C1 segment of cervical spinal cord (tissue), 14 donors: ENCODE measurements around the gene BTBD17.

ENCODE experiments used
- DNase-seq, 14 donors: peaks; one replicate each; lab custom pipeline; 2025; lab: John Stamatoyannopoulos, UW

The BTBD17 gene

GRCh38 chr17:74387365-74388218 lies 25.9 kb upstream of the BTBD17 start:
- DNase-seq: no peak

GRCh38 chr17:74386386-74386785 lies 24.7 kb upstream of the BTBD17 start:
- DNase-seq: peak in 1 of 14 donors; percentile 91

- no peak for DNase-seq
These were observed 23.5 kb upstream of the BTBD17 start for GRCh38 chr17:74385201-74385600.

GRCh38 chr17:74383141-74383540 lies 21.5 kb upstream of the BTBD17 start:
- DNase-seq: no peak

GRCh38 chr17:74380959-74381808 lies 19.5 kb upstream of the BTBD17 start:
- DNase-seq: peak in 1 of 14 donors; percentile 63

- DNase-seq: peak in 1 of 14 donors; percentile 63
These were observed 18.7 kb upstream of the BTBD17 start for GRCh38 chr17:74380086-74380958.

- peak in 13 of 14 donors; percentile 26 to 91 (median 80) for DNase-seq
These were observed 17.9 kb upstream of the BTBD17 start for GRCh38 chr17:74379495-74380085.

- DNase-seq: no peak
These were observed 13.2 kb upstream of the BTBD17 start for GRCh38 chr17:74374858-74375257.

- peak in 11 of 14 donors; percentile 11 to 76 (median 51) for DNase-seq
These were observed 12.4 kb upstream of the BTBD17 start for GRCh38 chr17:74373838-74374606.

GRCh38 chr17:74372426-74372825 lies 10.8 kb upstream of the BTBD17 start:
- no peak for DNase-seq

GRCh38 chr17:74371653-74372147 lies 10.0 kb upstream of the BTBD17 start:
- DNase-seq: no peak

- no peak for DNase-seq
These were observed 8.2 kb upstream of the BTBD17 start for GRCh38 chr17:74369665-74370490.

- peak in 1 of 14 donors; percentile 16 for DNase-seq
These were observed 7.6 kb upstream of the BTBD17 start for GRCh38 chr17:74369221-74369620.

- DNase-seq: peak in 13 of 14 donors; percentile 25 to 85 (median 52)
These were observed 6.8 kb upstream of the BTBD17 start for GRCh38 chr17:74368341-74369081.

- DNase-seq: no peak
These were observed 5.5 kb upstream of the BTBD17 start, which contains the start of gene GPR142 for GRCh38 chr17:74367206-74367605. GPR142 (plus strand) TSS chr17:74367506; CDS start chr17:74369541, 2,035 bp downstream.

- peak in 10 of 14 donors; percentile 16 to 64 (median 40) for DNase-seq
These were observed 1.3 kb upstream of the BTBD17 start for GRCh38 chr17:74362810-74363498.

GRCh38 chr17:74362069-74362405 lies 369 bp upstream of the BTBD17 start:
- peak in 2 of 14 donors; percentile 47 to 61 for DNase-seq

GRCh38 chr17:74360899-74361229 lies 804 bp downstream of the BTBD17 start:
- DNase-seq: no peak
